HCT116 (cell line): ENCODE data around the gene CREG2. TPM values are rescaled to one million over a fixed set of nuclear protein-coding genes. Genes with fewer than 3 reads are reported as not detected.

Source experiments
- ATAC-seq: fragments of 200-7000 bp; cut with Tn5 transposase; 2 replicates; pipeline ENCODE4 v1.9.1; 2020; ENCODE audit warnings: mild to moderate bottlenecking, moderate library complexity
- BruUV-seq: library from RNA; stranded (reverse); fragments of 400-500 nt; replicated peaks from 2 replicates; lab custom pipeline; 2021; lab: Mats Ljungman, UMichigan
- CTCF ChIA-PET: fragments of 300-600 bp; sonication (Branson Sonifier 250); formaldehyde crosslinking; loops from one replicate; lab custom pipeline; 2021; ENCODE audit warnings: antibody characterized with exemption; lab: Charles Lee
- POLR2A ChIA-PET: fragments of 300-600, 350-600 bp; sonication (Branson Sonifier 250); formaldehyde crosslinking; loops from one replicate; lab custom pipeline; 2021; ENCODE audit warnings: antibody characterized with exemption; lab: Charles Lee
- RAD21 ChIA-PET, 2 experiments: fragments of 300-600 bp; sonication (Branson Sonifier 250); formaldehyde crosslinking; loops; one replicate each; lab custom pipeline; 2023; ENCODE audit warnings: low total read pairs in 2 of 2; ENCODE audit not compliant: uncharacterized antibody in 2 of 2, unreplicated experiment in 2 of 2, low non-redundant PET in 1 of 2; lab: Charles Lee
- DNase-seq: peaks from one replicate; pipeline ENCODE4 v3.0.0-alpha.2; 2010; ENCODE audit warnings: low read depth, low spot score
- H2AFZ ChIP-seq: fragments of 200-600 bp; shearing (Covaris generic), sonication (generic); 2 replicates; pipeline ENCODE4 v1.6.1; 2017; ENCODE audit warnings: low read depth, mixed run types, mixed read lengths, antibody characterized with exemption, low read length; ENCODE audit not compliant: poor library complexity, severe bottlenecking
- H3K27ac ChIP-seq: 2 replicates; pipeline ENCODE4 v1.5.1; 2012; ENCODE audit warnings: low read depth, low read length
- H3K27me3 ChIP-seq: fragments of 200-600 bp; sonication (generic); 2 replicates; pipeline ENCODE4 v1.6.1; 2016; ENCODE audit warnings: mixed run types, low read length, mixed read lengths; ENCODE audit not compliant: insufficient read depth
- H3K36me3 ChIP-seq, 2 experiments: fragments of 200-500 bp in 1 of 2; fragments of 200-600 bp in 1 of 2; sonication (Bioruptor generic) in 1 of 2; sonication (generic) in 1 of 2; 2 replicates each; pipeline versions ENCODE4 v1.5.1 to v1.6.1; 2014 to 2016; ENCODE audit warnings: low read length in 2 of 2, inconsistent platforms in 1 of 2, mixed read lengths in 1 of 2, mixed run types in 1 of 2; ENCODE audit not compliant: insufficient read depth in 2 of 2, control insufficient read depth in 1 of 2
- H3K4me1 ChIP-seq, 2 experiments: fragments of 200-600 bp in 1 of 2; sonication (generic) in 1 of 2; 2 replicates each; pipeline versions ENCODE4 v1.5.1 to v1.6.1; 2012 to 2017; ENCODE audit warnings: low read length in 2 of 2, inconsistent platforms in 1 of 2, mild to moderate bottlenecking in 1 of 2, mixed read lengths in 1 of 2, mixed run types in 1 of 2, moderate library complexity in 1 of 2; ENCODE audit not compliant: insufficient read depth in 2 of 2, control insufficient read depth in 1 of 2
- H3K4me2 ChIP-seq: fragments of 200-600 bp; sonication (generic); 2 replicates; pipeline ENCODE4 v1.6.1; 2017; ENCODE audit warnings: mixed run types, low read length, mixed read lengths
- H3K4me3 ChIP-seq, 2 experiments: fragments of 200-600 bp in 1 of 2; sonication (generic) in 1 of 2; replicated peaks in 1 of 2; 2 replicates each; pipeline ENCODE4 v1.5.1; 2011 to 2016; ENCODE audit warnings: low read length in 2 of 2, control low read depth in 1 of 2, low read depth in 1 of 2, mild to moderate bottlenecking in 1 of 2, mixed read lengths in 1 of 2, mixed run types in 1 of 2
- H3K79me2 ChIP-seq: fragments of 200-600 bp; sonication (generic); 2 replicates; pipeline ENCODE4 v1.6.1; 2017; ENCODE audit warnings: mild to moderate bottlenecking, mixed run types, low read length, moderate library complexity, mixed read lengths; ENCODE audit not compliant: insufficient read depth
- H3K9ac ChIP-seq: fragments of 200-600 bp; sonication (generic); 2 replicates; pipeline ENCODE4 v1.6.1; 2016; ENCODE audit warnings: low read length, mixed read lengths
- H3K9me2 ChIP-seq: fragments of 200-600 bp; sonication (generic), shearing (Covaris generic); 2 replicates; pipeline ENCODE4 v1.6.1; 2017; ENCODE audit warnings: mixed run types, mild to moderate bottlenecking, moderate library complexity; ENCODE audit not compliant: insufficient read depth
- H3K9me3 ChIP-seq, 2 experiments: fragments of 200-500 bp in 1 of 2; fragments of 200-600 bp in 1 of 2; sonication (Bioruptor generic) in 1 of 2; sonication (generic) in 1 of 2; 2 replicates each; pipeline ENCODE4 v1.6.1; 2014 to 2017; ENCODE audit warnings: low read length in 2 of 2, mixed read lengths in 2 of 2, inconsistent platforms in 1 of 2, low read depth in 1 of 2, mild to moderate bottlenecking in 1 of 2, mixed run types in 1 of 2, moderate library complexity in 1 of 2; ENCODE audit not compliant: control insufficient read depth in 1 of 2, insufficient read depth in 1 of 2
- H4K20me1 ChIP-seq: fragments of 200-600 bp; sonication (generic), shearing (Covaris generic); 2 replicates; pipeline ENCODE4 v1.6.1; 2017; ENCODE audit warnings: mixed run types, mild to moderate bottlenecking, moderate library complexity; ENCODE audit not compliant: insufficient read depth
- ELF1 ChIP-seq: IDR thresholded peaks from 2 replicates; pipeline ENCODE4 v1.6.1; 2012; ENCODE audit warnings: low read depth, borderline replicate concordance
- POLR2A ChIP-seq: IDR thresholded peaks from 2 replicates; pipeline ENCODE4 v1.7.0; 2011; ENCODE audit warnings: borderline replicate concordance; ENCODE audit not compliant: insufficient read depth, insufficient read length; ENCODE audit errors: extremely low read depth
- POLR2AphosphoS5 ChIP-seq: IDR thresholded peaks from 2 replicates; pipeline ENCODE4 v1.6.1; 2011; ENCODE audit warnings: mild to moderate bottlenecking, low read depth, low read length, moderate library complexity
- ZFX ChIP-seq: fragments of 450-650 bp; IDR thresholded peaks from 2 replicates; pipeline ENCODE4 v1.6.1; 2017
- ZNF274 ChIP-seq: fragments of 200-500 bp; sonication (Bioruptor generic); IDR thresholded peaks from 2 replicates; pipeline ENCODE4 v1.6.1; 2014; ENCODE audit warnings: mild to moderate bottlenecking, low read depth, low read length, inconsistent platforms
- intact Hi-C: fragments of 100-400 bp; cut with micrococcal nuclease; formaldehyde crosslinking; loops from 2 replicates; pipeline ENCODE4 v1.10.0; 2022
- total RNA-seq: library from RNA; stranded (reverse); gene quantifications from one replicate; pipeline ENCODE4 v1.2.1, GENCODE V29; 2021; ENCODE audit not compliant: unreplicated experiment
- TF ChIP-seq, protein P1 (sequence below), 3 experiments: fragments of 200-600 bp in 1 of 3; sonication (generic) in 1 of 3; IDR thresholded peaks in 2 of 3; conservative IDR thresholded peaks in 1 of 3; 2 replicates each; pipeline ENCODE4 v1.5.1; 2012 to 2017; ENCODE audit warnings: low read depth in 2 of 3, low read length in 2 of 3, antibody characterized with exemption in 1 of 3, borderline replicate concordance in 1 of 3, control low read depth in 1 of 3, mild to moderate bottlenecking in 1 of 3, mixed read lengths in 1 of 3, mixed run types in 1 of 3, moderate library complexity in 1 of 3; ENCODE audit not compliant: insufficient read depth in 1 of 3
- TF ChIP-seq, protein P2 (sequence below): IDR thresholded peaks from 2 replicates; pipeline ENCODE4 v1.6.1; 2012; ENCODE audit warnings: low read depth
- TF ChIP-seq, protein P3 (sequence below): IDR thresholded peaks from 2 replicates; pipeline ENCODE4 v1.6.1; 2012

The CREG2 gene
- total RNA-seq, 1 experiment from 2014 or later, result 0.12 TPM

DNA sequence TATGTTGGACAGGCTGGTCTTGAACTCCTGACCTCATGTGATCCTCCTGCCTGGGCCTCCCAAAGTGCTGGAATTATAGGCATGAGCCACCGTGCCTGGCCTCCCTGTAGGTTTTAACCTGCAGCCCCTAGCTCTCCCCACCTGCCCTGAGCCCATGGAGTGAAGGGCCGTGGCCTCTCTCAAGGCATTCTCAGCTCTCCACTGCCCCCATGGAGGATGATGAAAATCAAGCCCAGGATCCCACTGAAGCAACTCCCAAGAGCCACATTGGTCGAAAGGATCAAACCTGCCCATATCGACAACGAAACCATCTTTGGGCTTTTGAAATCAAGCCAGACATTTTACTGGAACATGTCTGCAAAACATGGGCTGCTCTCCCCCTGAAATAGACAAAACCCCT is 22.4 kb upstream of the CREG2 start:
- Histone ChIP-seq H3K9me2 (no peaks in the 10 kb centered on the region), H3K27ac (no peak overlapping the region), H3K4me1 (no peaks in the 10 kb centered on the region), H3K9me3 (no peaks in the 10 kb centered on the region), H3K9ac (no peak overlapping the region), H3K36me3 (no peaks in the 10 kb centered on the region), H2AFZ (no peak overlapping the region), H3K4me2 (no peak overlapping the region), H3K79me2 (no peaks in the 10 kb centered on the region), H3K4me3 (no peak overlapping the region), H4K20me1 (no peaks in the 10 kb centered on the region), H3K27me3 (no peaks in the 10 kb centered on the region)
- no TSS peak for BruUV-seq
- POLR2A ChIA-PET, result no interaction called here
- DNase-seq (no peak), ATAC-seq (no peak; the same call in 1 of the 2 replicates)
- intact Hi-C loops, result loop anchor here (10.0 kb wide), 1 partner anchor 575 kb away; no protein-coding TSS in a partner anchor
- CTCF ChIA-PET, result interaction anchor here (1.9 kb wide), 1 partner anchor 68 kb away, joined by 7 read pairs; no protein-coding TSS in a partner anchor
- TF ChIP-seq, protein P1, sequence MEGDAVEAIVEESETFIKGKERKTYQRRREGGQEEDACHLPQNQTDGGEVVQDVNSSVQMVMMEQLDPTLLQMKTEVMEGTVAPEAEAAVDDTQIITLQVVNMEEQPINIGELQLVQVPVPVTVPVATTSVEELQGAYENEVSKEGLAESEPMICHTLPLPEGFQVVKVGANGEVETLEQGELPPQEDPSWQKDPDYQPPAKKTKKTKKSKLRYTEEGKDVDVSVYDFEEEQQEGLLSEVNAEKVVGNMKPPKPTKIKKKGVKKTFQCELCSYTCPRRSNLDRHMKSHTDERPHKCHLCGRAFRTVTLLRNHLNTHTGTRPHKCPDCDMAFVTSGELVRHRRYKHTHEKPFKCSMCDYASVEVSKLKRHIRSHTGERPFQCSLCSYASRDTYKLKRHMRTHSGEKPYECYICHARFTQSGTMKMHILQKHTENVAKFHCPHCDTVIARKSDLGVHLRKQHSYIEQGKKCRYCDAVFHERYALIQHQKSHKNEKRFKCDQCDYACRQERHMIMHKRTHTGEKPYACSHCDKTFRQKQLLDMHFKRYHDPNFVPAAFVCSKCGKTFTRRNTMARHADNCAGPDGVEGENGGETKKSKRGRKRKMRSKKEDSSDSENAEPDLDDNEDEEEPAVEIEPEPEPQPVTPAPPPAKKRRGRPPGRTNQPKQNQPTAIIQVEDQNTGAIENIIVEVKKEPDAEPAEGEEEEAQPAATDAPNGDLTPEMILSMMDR (IDR thresholded peaks at IDR 0.05 in 2 of 3, conservative IDR thresholded peaks at IDR 0.05 in 1 of 3; ENCODE audit: borderline replicate concordance in 1 of 3, insufficient read depth in 1 of 3, low read depth in 2 of 3, low read length in 2 of 3), result 0 out of 6 replicates have a peak, but pooled peaks of 1 of the 3 experiments have one; percentile 5
- TF ChIP-seq ZFX, result no peak
- RAD21 ChIA-PET, result no interaction called here

DNA sequence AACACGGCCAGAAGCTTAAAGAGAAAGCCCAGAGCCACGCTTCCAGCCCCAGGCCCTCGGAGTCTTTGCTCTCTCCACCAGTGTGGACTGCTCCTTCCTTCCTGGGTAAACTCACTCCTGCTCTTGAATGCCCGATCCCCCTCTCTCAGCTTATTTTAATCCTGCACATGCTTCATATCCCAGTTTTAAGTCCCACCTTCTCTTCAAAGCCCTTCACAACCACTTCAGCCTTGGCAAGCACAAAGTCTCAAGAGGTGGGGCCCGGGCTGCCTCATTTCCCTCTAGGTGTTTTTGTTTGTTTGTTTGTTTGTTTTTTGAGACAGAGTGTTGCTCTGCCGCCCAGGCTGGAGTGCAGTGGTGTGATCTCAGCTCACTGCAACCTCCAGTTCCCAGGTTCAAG is 21.6 kb upstream of the CREG2 start:
- BruUV-seq, result no TSS peak
- no peak overlapping the region for H3K27ac ChIP-seq
- H3K4me3 ChIP-seq, result no peak overlapping the region
- no peak overlapping the region for H3K4me2 ChIP-seq
- H3K9ac ChIP-seq, result no peak overlapping the region
- RAD21 ChIA-PET, result no interaction called here
- TF ChIP-seq, protein P2, sequence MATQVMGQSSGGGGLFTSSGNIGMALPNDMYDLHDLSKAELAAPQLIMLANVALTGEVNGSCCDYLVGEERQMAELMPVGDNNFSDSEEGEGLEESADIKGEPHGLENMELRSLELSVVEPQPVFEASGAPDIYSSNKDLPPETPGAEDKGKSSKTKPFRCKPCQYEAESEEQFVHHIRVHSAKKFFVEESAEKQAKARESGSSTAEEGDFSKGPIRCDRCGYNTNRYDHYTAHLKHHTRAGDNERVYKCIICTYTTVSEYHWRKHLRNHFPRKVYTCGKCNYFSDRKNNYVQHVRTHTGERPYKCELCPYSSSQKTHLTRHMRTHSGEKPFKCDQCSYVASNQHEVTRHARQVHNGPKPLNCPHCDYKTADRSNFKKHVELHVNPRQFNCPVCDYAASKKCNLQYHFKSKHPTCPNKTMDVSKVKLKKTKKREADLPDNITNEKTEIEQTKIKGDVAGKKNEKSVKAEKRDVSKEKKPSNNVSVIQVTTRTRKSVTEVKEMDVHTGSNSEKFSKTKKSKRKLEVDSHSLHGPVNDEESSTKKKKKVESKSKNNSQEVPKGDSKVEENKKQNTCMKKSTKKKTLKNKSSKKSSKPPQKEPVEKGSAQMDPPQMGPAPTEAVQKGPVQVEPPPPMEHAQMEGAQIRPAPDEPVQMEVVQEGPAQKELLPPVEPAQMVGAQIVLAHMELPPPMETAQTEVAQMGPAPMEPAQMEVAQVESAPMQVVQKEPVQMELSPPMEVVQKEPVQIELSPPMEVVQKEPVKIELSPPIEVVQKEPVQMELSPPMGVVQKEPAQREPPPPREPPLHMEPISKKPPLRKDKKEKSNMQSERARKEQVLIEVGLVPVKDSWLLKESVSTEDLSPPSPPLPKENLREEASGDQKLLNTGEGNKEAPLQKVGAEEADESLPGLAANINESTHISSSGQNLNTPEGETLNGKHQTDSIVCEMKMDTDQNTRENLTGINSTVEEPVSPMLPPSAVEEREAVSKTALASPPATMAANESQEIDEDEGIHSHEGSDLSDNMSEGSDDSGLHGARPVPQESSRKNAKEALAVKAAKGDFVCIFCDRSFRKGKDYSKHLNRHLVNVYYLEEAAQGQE, result no peak
- TF ChIP-seq ELF1 (no peak), POLR2AphosphoS5 (no peak), ZNF274 (no peak), POLR2A (no peak), ZFX (no peak)
- TF ChIP-seq, protein P3, sequence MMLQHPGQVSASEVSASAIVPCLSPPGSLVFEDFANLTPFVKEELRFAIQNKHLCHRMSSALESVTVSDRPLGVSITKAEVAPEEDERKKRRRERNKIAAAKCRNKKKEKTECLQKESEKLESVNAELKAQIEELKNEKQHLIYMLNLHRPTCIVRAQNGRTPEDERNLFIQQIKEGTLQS, result no peak
- TF ChIP-seq, all 23 proteins: peak for 0
- ChIA-PET POLR2A (no interaction called here), CTCF (interaction anchor here (0.5 to 1.9 kb wide), 2 partner anchors 41 to 67 kb away, joined by 3 to 7 read pairs; no protein-coding TSS in a partner anchor)
- Histone ChIP-seq H3K4me1 (no peaks in the 10 kb centered on the region), H3K9me2 (no peaks in the 10 kb centered on the region), H3K36me3 (no peaks in the 10 kb centered on the region), H3K9me3 (no peaks in the 10 kb centered on the region), H4K20me1 (no peaks in the 10 kb centered on the region), H2AFZ (no peak overlapping the region), H3K27me3 (no peaks in the 10 kb centered on the region), H3K79me2 (no peaks in the 10 kb centered on the region)
- DNase-seq (no peak), ATAC-seq (no peak)
- intact Hi-C loops, result no loop called here
